T-helper 1 cell treated with Interleukin-12 subunit alpha and Interleukin-12 subunit beta and Interleukin-4 antibody, amounts not matched to agents 30 μg/mL and 1 μg/mL, for 36 hours (primary cell): ENCODE data around the gene GPHB5.
"Not testable (repeated sequence)": the region's sequence is repeated elsewhere in the genome, so short reads cannot be mapped to it uniquely, and the experiment has no call there.

Experiments used
- H3K27ac Mint-ChIP-seq: one replicate; pipeline ENCODE4 v1.8.0; 2021; ENCODE audit warnings: mild to moderate bottlenecking, mixed read lengths
- H3K27me3 Mint-ChIP-seq: one replicate; pipeline ENCODE4 v1.8.0; 2021; ENCODE audit warnings: low read depth, mixed read lengths
- H3K36me3 Mint-ChIP-seq: one replicate; pipeline ENCODE4 v1.8.0; 2021; ENCODE audit warnings: low read depth, mixed read lengths
- H3K4me1 Mint-ChIP-seq: one replicate; pipeline ENCODE4 v1.8.0; 2021; ENCODE audit warnings: low read depth, mixed read lengths
- H3K4me3 Mint-ChIP-seq: one replicate; pipeline ENCODE4 v1.8.0; 2021; ENCODE audit warnings: mild to moderate bottlenecking, moderate library complexity, mixed read lengths
- H3K9me3 Mint-ChIP-seq: one replicate; pipeline ENCODE4 v1.8.0; 2021; ENCODE audit warnings: mixed read lengths

GPHB5 gene

GRCh38 chr14:63282997-63283883 is 35.5 kb downstream of the GPHB5 start:
- Mint-ChIP-seq H3K27me3 (peaks cover 5% of the 10 kb centered on the region), H3K9me3 (no peaks in the 10 kb centered on the region)

GRCh38 chr14:63279933-63280332 is 38.8 kb downstream of the GPHB5 start:
- not testable (repeated sequence) for H3K4me1 Mint-ChIP-seq, H3K36me3 Mint-ChIP-seq, H3K9me3 Mint-ChIP-seq, H3K4me3 Mint-ChIP-seq, H3K27ac Mint-ChIP-seq, H3K27me3 Mint-ChIP-seq

More at GRCh38 chr14:63282997-63283883, 35.5 kb downstream of the GPHB5 start:
- H3K36me3 Mint-ChIP-seq: no peaks in the 10 kb centered on the region
- no peaks in the 10 kb centered on the region for H3K4me1 Mint-ChIP-seq
- no peak overlapping the region for H3K27ac Mint-ChIP-seq
- H3K4me3 Mint-ChIP-seq: no peak overlapping the region

GRCh38 chr14:63277591-63278183 is 41.0 kb downstream of the GPHB5 start:
- Mint-ChIP-seq H3K27ac (no peak overlapping the region), H3K4me1 (no peaks in the 10 kb centered on the region), H3K27me3 (peaks cover 5% of the 10 kb centered on the region), H3K4me3 (no peak overlapping the region), H3K36me3 (no peaks in the 10 kb centered on the region), H3K9me3 (no peaks in the 10 kb centered on the region)

GRCh38 chr14:63276492-63277342 is 42.0 kb downstream of the GPHB5 start:
- Mint-ChIP-seq H3K4me3 (no peak overlapping the region), H3K27ac (no peak overlapping the region), H3K9me3 (no peaks in the 10 kb centered on the region), H3K27me3 (peaks cover 5% of the 10 kb centered on the region), H3K4me1 (no peaks in the 10 kb centered on the region), H3K36me3 (no peaks in the 10 kb centered on the region)

- Mint-ChIP-seq H3K36me3 (no peaks in the 10 kb centered on the region), H3K27ac (no peak overlapping the region), H3K9me3 (no peaks in the 10 kb centered on the region), H3K4me1 (no peaks in the 10 kb centered on the region), H3K4me3 (no peak overlapping the region), H3K27me3 (peaks cover 4% of the 10 kb centered on the region)
Measured at GRCh38 chr14:63276016-63276415, 42.7 kb downstream of the GPHB5 start.

GRCh38 chr14:63275611-63276010 is 43.1 kb downstream of the GPHB5 start:
- no peaks in the 10 kb centered on the region for H3K4me1 Mint-ChIP-seq
- no peaks in the 10 kb centered on the region for H3K36me3 Mint-ChIP-seq
- no peaks in the 10 kb centered on the region for H3K9me3 Mint-ChIP-seq
- no peak overlapping the region for H3K27ac Mint-ChIP-seq
- no peaks in the 10 kb centered on the region for H3K27me3 Mint-ChIP-seq
- H3K4me3 Mint-ChIP-seq: no peak overlapping the region

GRCh38 chr14:63273717-63274655 is 44.7 kb downstream of the GPHB5 start:
- Mint-ChIP-seq H3K4me1 (no peaks in the 10 kb centered on the region), H3K9me3 (no peaks in the 10 kb centered on the region), H3K36me3 (no peaks in the 10 kb centered on the region), H3K27ac (no peak overlapping the region), H3K27me3 (peaks cover under 1% of the 10 kb centered on the region), H3K4me3 (no peak overlapping the region)

GRCh38 chr14:63273129-63273528 is 45.6 kb downstream of the GPHB5 start:
- H3K27me3 Mint-ChIP-seq: peaks cover 3% of the 10 kb centered on the region
- H3K4me3 Mint-ChIP-seq: no peak overlapping the region
- H3K36me3 Mint-ChIP-seq: no peaks in the 10 kb centered on the region
- H3K9me3 Mint-ChIP-seq: no peaks in the 10 kb centered on the region
- H3K4me1 Mint-ChIP-seq: no peaks in the 10 kb centered on the region
- H3K27ac Mint-ChIP-seq: no peak overlapping the region

GRCh38 chr14:63269561-63270225 is 49.0 kb downstream of the GPHB5 start:
- Mint-ChIP-seq H3K27ac (no peak overlapping the region), H3K9me3 (no peaks in the 10 kb centered on the region), H3K4me3 (no peak overlapping the region), H3K27me3 (peaks cover 14% of the 10 kb centered on the region), H3K36me3 (no peaks in the 10 kb centered on the region), H3K4me1 (no peaks in the 10 kb centered on the region)

- peaks cover 15% of the 10 kb centered on the region for H3K27me3 Mint-ChIP-seq
- H3K4me1 Mint-ChIP-seq: no peaks in the 10 kb centered on the region
- H3K27ac Mint-ChIP-seq: no peak overlapping the region
- H3K9me3 Mint-ChIP-seq: no peaks in the 10 kb centered on the region
- no peaks in the 10 kb centered on the region for H3K36me3 Mint-ChIP-seq
- H3K4me3 Mint-ChIP-seq: no peak overlapping the region
Measured at GRCh38 chr14:63268771-63269170, 50.0 kb downstream of the GPHB5 start.

- H3K9me3 Mint-ChIP-seq: no peaks in the 10 kb centered on the region
- H3K4me1 Mint-ChIP-seq: no peaks in the 10 kb centered on the region
- peaks cover 15% of the 10 kb centered on the region for H3K27me3 Mint-ChIP-seq
- H3K27ac Mint-ChIP-seq: no peak overlapping the region
- H3K4me3 Mint-ChIP-seq: no peak overlapping the region
- H3K36me3 Mint-ChIP-seq: no peaks in the 10 kb centered on the region
Measured at GRCh38 chr14:63267171-63267570, 51.6 kb downstream of the GPHB5 start.

GRCh38 chr14:63266106-63266505 is 52.6 kb downstream of the GPHB5 start:
- H3K4me1 Mint-ChIP-seq: no peaks in the 10 kb centered on the region
- H3K27me3 Mint-ChIP-seq: peaks cover 15% of the 10 kb centered on the region

More at GRCh38 chr14:63266106-63266505, 52.6 kb downstream of the GPHB5 start:
- no peak overlapping the region for H3K4me3 Mint-ChIP-seq
- no peaks in the 10 kb centered on the region for H3K36me3 Mint-ChIP-seq
- H3K9me3 Mint-ChIP-seq: no peaks in the 10 kb centered on the region
- no peak overlapping the region for H3K27ac Mint-ChIP-seq
